ENCODE measurements around the gene PPP1R17. TPM values are rescaled to one million over a fixed set of nuclear protein-coding genes. Genes with fewer than 3 reads are reported as not detected.

Gene PPP1R17
- total RNA-seq, 1 donor from 2014 or later: not detected

- no peak for TF ChIP-seq CTCF (IDR thresholded peaks at IDR 0.05)
- Mint-ChIP-seq H3K4me1 (ENCODE audit: low read depth) (no peaks in the 10 kb centered on the region), H3K27ac (ENCODE audit: unreplicated experiment) (no peak overlapping the region), H3K36me3 (ENCODE audit: low read depth) (no peaks in the 10 kb centered on the region), H3K27me3 (ENCODE audit: low read depth) (peaks cover 9% of the 10 kb centered on the region), H3K4me3 (ENCODE audit: unreplicated experiment) (no peak overlapping the region), H3K9me3 (ENCODE audit: low read depth) (no peaks in the 10 kb centered on the region)
- no peak for DNase-seq (ENCODE audit: low spot score)
These were observed 22.1 kb upstream of the PPP1R17 start for GRCh38 chr7:31664890-31665289.

GRCh38 chr7:31665546-31665945, 21.5 kb upstream of the PPP1R17 start:
- Mint-ChIP-seq H3K27ac (ENCODE audit: unreplicated experiment) (no peak overlapping the region), H3K36me3 (ENCODE audit: low read depth) (no peaks in the 10 kb centered on the region), H3K9me3 (ENCODE audit: low read depth) (no peaks in the 10 kb centered on the region), H3K27me3 (ENCODE audit: low read depth) (peaks cover 8% of the 10 kb centered on the region), H3K4me1 (ENCODE audit: low read depth) (no peaks in the 10 kb centered on the region), H3K4me3 (ENCODE audit: unreplicated experiment) (no peak overlapping the region)
- DNase-seq (ENCODE audit: low spot score): no peak
- TF ChIP-seq CTCF (IDR thresholded peaks at IDR 0.05): no peak

- Mint-ChIP-seq H3K4me1 (ENCODE audit: low read depth) (no peaks in the 10 kb centered on the region), H3K27me3 (ENCODE audit: low read depth) (peaks cover 13% of the 10 kb centered on the region), H3K27ac (ENCODE audit: unreplicated experiment) (no peak overlapping the region), H3K36me3 (ENCODE audit: low read depth) (no peaks in the 10 kb centered on the region), H3K9me3 (ENCODE audit: low read depth) (peaks cover 3% of the 10 kb centered on the region), H3K4me3 (ENCODE audit: unreplicated experiment) (no peak overlapping the region)
- no peak for TF ChIP-seq CTCF (IDR thresholded peaks at IDR 0.05)
- no peak for DNase-seq (ENCODE audit: low spot score)
These were observed 17.6 kb upstream of the PPP1R17 start for GRCh38 chr7:31669461-31669860.

- TF ChIP-seq CTCF (IDR thresholded peaks at IDR 0.05): no peak
These were observed 7.3 kb upstream of the PPP1R17 start for GRCh38 chr7:31679574-31680305.

GRCh38 chr7:31683445-31684225, 3.4 kb upstream of the PPP1R17 start:
- H3K9me3 Mint-ChIP-seq (ENCODE audit: low read depth): no peaks in the 10 kb centered on the region
- no peak for TF ChIP-seq CTCF (IDR thresholded peaks at IDR 0.05)
- H3K27me3 Mint-ChIP-seq (ENCODE audit: low read depth): peaks cover 12% of the 10 kb centered on the region
- no peak for DNase-seq (ENCODE audit: low spot score)
- H3K4me1 Mint-ChIP-seq (ENCODE audit: low read depth): no peaks in the 10 kb centered on the region
- no peaks in the 10 kb centered on the region for H3K36me3 Mint-ChIP-seq (ENCODE audit: low read depth)
- H3K4me3 Mint-ChIP-seq (ENCODE audit: unreplicated experiment): no peak overlapping the region
- no peak overlapping the region for H3K27ac Mint-ChIP-seq (ENCODE audit: unreplicated experiment)

More at GRCh38 chr7:31679574-31680305, 7.3 kb upstream of the PPP1R17 start:
- no peak overlapping the region for H3K4me3 Mint-ChIP-seq (ENCODE audit: unreplicated experiment)
- H3K27me3 Mint-ChIP-seq (ENCODE audit: low read depth): peaks cover 5% of the 10 kb centered on the region
- DNase-seq (ENCODE audit: low spot score): no peak
- H3K9me3 Mint-ChIP-seq (ENCODE audit: low read depth): no peaks in the 10 kb centered on the region
- H3K27ac Mint-ChIP-seq (ENCODE audit: unreplicated experiment): no peak overlapping the region
- H3K4me1 Mint-ChIP-seq (ENCODE audit: low read depth): no peaks in the 10 kb centered on the region
- no peaks in the 10 kb centered on the region for H3K36me3 Mint-ChIP-seq (ENCODE audit: low read depth)

All from chondrocyte (in vitro differentiated cells).